ENCODE measurements around the gene NME3. TPM values are rescaled to one million over a fixed set of nuclear protein-coding genes. Genes with fewer than 3 reads are reported as not detected.
A peak's percentile ranks its signal among the peaks of the same experiment; 100 is the strongest.

NME3 gene
- total and polyA plus RNA-seq, 4 donors = 33.0 to 379 (median 61.9) TPM

- H3K9me3 ChIP-seq (ENCODE audit: control insufficient read depth, low read length) = no peaks in the 10 kb centered on the region
- H3K4me3 ChIP-seq (ENCODE audit: low read length in 2 of 2) = no peak overlapping the region
- DNase-seq (no peak), ATAC-seq (ENCODE audit: low FRiP score) (no peak)
- no peaks in the 10 kb centered on the region for H3K4me1 ChIP-seq (ENCODE audit: control insufficient read depth in 1 of 2, insufficient read depth in 2 of 2, low read length in 2 of 2)
- H3K36me3 ChIP-seq (ENCODE audit: control insufficient read depth in 1 of 2, insufficient read depth in 2 of 2, low read length in 1 of 2) = peaks cover 0 to 7% of the 10 kb centered on the region in 2 donors
- WGBS, 2 donors = 77 to 79% methylated on average over 8 of the region's 8 CpGs
- no peaks in the 10 kb centered on the region for H3K27me3 ChIP-seq (ENCODE audit: control insufficient read depth in 1 of 2, insufficient read depth in 2 of 2, low read length in 1 of 2)
- intact Hi-C loops (cut with DNase I) = no loop called here
- no peak overlapping the region for H3K27ac ChIP-seq (ENCODE audit: low read depth in 1 of 2, low read length in 2 of 2)
Observed at GRCh38 chr16:1779234-1779701, 7.9 kb upstream of the NME3 start.

- H3K4me1 ChIP-seq (ENCODE audit: control insufficient read depth in 1 of 2, insufficient read depth in 2 of 2, low read length in 2 of 2) = no peaks in the 10 kb centered on the region
- H3K27me3 ChIP-seq (ENCODE audit: control insufficient read depth in 1 of 2, insufficient read depth in 2 of 2, low read length in 1 of 2) = no peaks in the 10 kb centered on the region
- ATAC-seq (ENCODE audit: low FRiP score) = no peak
- peak in 1 of 2 donors; percentile 47 for DNase-seq
- H3K36me3 ChIP-seq (ENCODE audit: control insufficient read depth in 1 of 2, insufficient read depth in 2 of 2, low read length in 1 of 2) = peaks cover 0 to 7% of the 10 kb centered on the region in 2 donors
- WGBS, 2 donors = 81% methylated on average over 34 of the region's 34 CpGs
- intact Hi-C loops (cut with DNase I) = no loop called here
- no peaks in the 10 kb centered on the region for H3K9me3 ChIP-seq (ENCODE audit: control insufficient read depth, low read length)
- H3K27ac ChIP-seq (ENCODE audit: low read depth in 1 of 2, low read length in 2 of 2) = no peak overlapping the region
- H3K4me3 ChIP-seq (ENCODE audit: low read length in 2 of 2) = no peak overlapping the region
Observed at GRCh38 chr16:1778200-1779179, 7.1 kb upstream of the NME3 start.

GRCh38 chr16:1777375-1778199, 6.2 kb upstream of the NME3 start:
- Histone ChIP-seq H3K4me1 (ENCODE audit: control insufficient read depth in 1 of 2, insufficient read depth in 2 of 2, low read length in 2 of 2) (no peaks in the 10 kb centered on the region), H3K27me3 (ENCODE audit: control insufficient read depth in 1 of 2, insufficient read depth in 2 of 2, low read length in 1 of 2) (no peaks in the 10 kb centered on the region), H3K9me3 (ENCODE audit: control insufficient read depth, low read length) (no peaks in the 10 kb centered on the region), H3K27ac (ENCODE audit: low read depth in 1 of 2, low read length in 2 of 2) (no peak overlapping the region), H3K4me3 (ENCODE audit: low read length in 2 of 2) (no peak overlapping the region), H3K36me3 (ENCODE audit: control insufficient read depth in 1 of 2, insufficient read depth in 2 of 2, low read length in 1 of 2) (peaks cover 0 to 7% of the 10 kb centered on the region in 2 donors)
- intact Hi-C loops (cut with DNase I) = no loop called here
- 81% methylated on average over 36 of the region's 36 CpGs for WGBS, 2 donors
- DNase-seq = no peak
- ATAC-seq (ENCODE audit: low FRiP score) = no peak

GRCh38 chr16:1776991-1777374, 5.6 kb upstream of the NME3 start:
- 88 to 92% methylated on average over 20 to 22 of the region's 22 CpGs for WGBS, 2 donors
- Histone ChIP-seq H3K27ac (ENCODE audit: low read depth in 1 of 2, low read length in 2 of 2) (no peak overlapping the region), H3K4me3 (ENCODE audit: low read length in 2 of 2) (no peak overlapping the region), H3K4me1 (ENCODE audit: control insufficient read depth in 1 of 2, insufficient read depth in 2 of 2, low read length in 2 of 2) (no peaks in the 10 kb centered on the region), H3K36me3 (ENCODE audit: control insufficient read depth in 1 of 2, insufficient read depth in 2 of 2, low read length in 1 of 2) (peaks cover 0 to 7% of the 10 kb centered on the region in 2 donors), H3K27me3 (ENCODE audit: control insufficient read depth in 1 of 2, insufficient read depth in 2 of 2, low read length in 1 of 2) (no peaks in the 10 kb centered on the region), H3K9me3 (ENCODE audit: control insufficient read depth, low read length) (no peaks in the 10 kb centered on the region)
- intact Hi-C loops (cut with DNase I) = no loop called here
- no peak for DNase-seq
- no peak for ATAC-seq (ENCODE audit: low FRiP score)

- Histone ChIP-seq H3K27me3 (ENCODE audit: control insufficient read depth in 1 of 2, insufficient read depth in 2 of 2, low read length in 1 of 2) (no peaks in the 10 kb centered on the region), H3K9me3 (ENCODE audit: control insufficient read depth, low read length) (no peaks in the 10 kb centered on the region), H3K4me3 (ENCODE audit: low read length in 2 of 2) (no peak overlapping the region), H3K27ac (ENCODE audit: low read depth in 1 of 2, low read length in 2 of 2) (no peak overlapping the region), H3K36me3 (ENCODE audit: control insufficient read depth in 1 of 2, insufficient read depth in 2 of 2, low read length in 1 of 2) (peaks cover 0 to 7% of the 10 kb centered on the region in 2 donors), H3K4me1 (ENCODE audit: control insufficient read depth in 1 of 2, insufficient read depth in 2 of 2, low read length in 2 of 2) (no peaks in the 10 kb centered on the region)
- no peak for ATAC-seq (ENCODE audit: low FRiP score)
- DNase-seq = no peak
- 81 to 84% methylated on average over 13 of the region's 13 CpGs for WGBS, 2 donors
- intact Hi-C loops (cut with DNase I) = no loop called here
Observed at GRCh38 chr16:1776672-1776955, 5.3 kb upstream of the NME3 start.

- intact Hi-C loops (cut with DNase I) = no loop called here
- Histone ChIP-seq H3K4me3 (ENCODE audit: low read length in 2 of 2) (no peak overlapping the region), H3K27ac (ENCODE audit: low read depth in 1 of 2, low read length in 2 of 2) (no peak overlapping the region), H3K9me3 (ENCODE audit: control insufficient read depth, low read length) (no peaks in the 10 kb centered on the region), H3K4me1 (ENCODE audit: control insufficient read depth in 1 of 2, insufficient read depth in 2 of 2, low read length in 2 of 2) (no peaks in the 10 kb centered on the region), H3K27me3 (ENCODE audit: control insufficient read depth in 1 of 2, insufficient read depth in 2 of 2, low read length in 1 of 2) (no peaks in the 10 kb centered on the region), H3K36me3 (ENCODE audit: control insufficient read depth in 1 of 2, insufficient read depth in 2 of 2, low read length in 1 of 2) (peaks cover 0 to 7% of the 10 kb centered on the region in 2 donors)
- no peak for DNase-seq
- no peak for ATAC-seq (ENCODE audit: low FRiP score)
- 80% methylated on average over 28 of the region's 28 CpGs for WGBS, 2 donors
Observed at GRCh38 chr16:1775846-1776671, 4.7 kb upstream of the NME3 start.

- H3K4me1 ChIP-seq (ENCODE audit: control insufficient read depth in 1 of 2, insufficient read depth in 2 of 2, low read length in 2 of 2) = no peaks in the 10 kb centered on the region
- intact Hi-C loops (cut with DNase I) = no loop called here
- DNase-seq (no peak), ATAC-seq (ENCODE audit: low FRiP score) (no peak)
- no peak overlapping the region for H3K27ac ChIP-seq (ENCODE audit: low read depth in 1 of 2, low read length in 2 of 2)
- peaks cover 0 to 7% of the 10 kb centered on the region in 2 donors for H3K36me3 ChIP-seq (ENCODE audit: control insufficient read depth in 1 of 2, insufficient read depth in 2 of 2, low read length in 1 of 2)
- no peak overlapping the region for H3K4me3 ChIP-seq (ENCODE audit: low read length in 2 of 2)
- H3K9me3 ChIP-seq (ENCODE audit: control insufficient read depth, low read length) = no peaks in the 10 kb centered on the region
- no peaks in the 10 kb centered on the region for H3K27me3 ChIP-seq (ENCODE audit: control insufficient read depth in 1 of 2, insufficient read depth in 2 of 2, low read length in 1 of 2)
- 86% methylated on average over 30 of the region's 30 CpGs for WGBS, 2 donors
Observed at GRCh38 chr16:1775006-1775845, 3.9 kb upstream of the NME3 start.

- Histone ChIP-seq H3K4me1 (ENCODE audit: control insufficient read depth in 1 of 2, insufficient read depth in 2 of 2, low read length in 2 of 2) (no peaks in the 10 kb centered on the region), H3K27ac (ENCODE audit: low read depth in 1 of 2, low read length in 2 of 2) (no peak overlapping the region), H3K4me3 (ENCODE audit: low read length in 2 of 2) (no peak overlapping the region), H3K36me3 (ENCODE audit: control insufficient read depth in 1 of 2, insufficient read depth in 2 of 2, low read length in 1 of 2) (peaks cover 0 to 7% of the 10 kb centered on the region in 2 donors), H3K9me3 (ENCODE audit: control insufficient read depth, low read length) (no peaks in the 10 kb centered on the region), H3K27me3 (ENCODE audit: control insufficient read depth in 1 of 2, insufficient read depth in 2 of 2, low read length in 1 of 2) (no peaks in the 10 kb centered on the region)
- DNase-seq (no peak), ATAC-seq (ENCODE audit: low FRiP score) (no peak)
- WGBS, 2 donors = 85 to 86% methylated on average over 7 of the region's 7 CpGs
- intact Hi-C loops (cut with DNase I) = loop anchor here in 1 of 2 donors (5.0 kb wide), 1 partner anchor 67 kb away; the partner anchor contains the start of gene MAPK8IP3
Observed at GRCh38 chr16:1774448-1774780, 3.1 kb upstream of the NME3 start.
